Transverse colon (tissue), 4 donors: ENCODE measurements around the gene MBOAT2. TPM values are rescaled to one million over a fixed set of nuclear protein-coding genes. Genes with fewer than 3 reads are reported as not detected.
"Not testable (repeated sequence)": the region's sequence is repeated elsewhere in the genome, so short reads cannot be mapped to it uniquely, and the experiment has no call there.

ENCODE experiments used
- DNase-seq: peaks from one replicate; pipeline ENCODE4 v3.0.0-alpha.2; 2019
- H3K27ac ChIP-seq, 4 donors: fragments of 200-600 bp; sonication (generic); 2 replicates each; pipeline ENCODE4 v1.5.1; 2016 to 2018; ENCODE audit warnings: inconsistent platforms in 4 of 4
- H3K27me3 ChIP-seq: fragments of 200-600 bp; sonication (generic); 2 replicates; pipeline ENCODE4 v1.5.1; 2017; ENCODE audit warnings: inconsistent platforms
- H3K36me3 ChIP-seq, 4 donors: fragments of 200-600 bp; sonication (generic); 2 replicates each; pipeline ENCODE4 v1.5.1; 2017 to 2019; ENCODE audit warnings: inconsistent platforms in 4 of 4
- H3K4me1 ChIP-seq, 4 donors: fragments of 200-600 bp; sonication (generic); 2 replicates each; pipeline ENCODE4 v1.5.1; 2017 to 2020; ENCODE audit warnings: inconsistent platforms in 4 of 4
- H3K4me3 ChIP-seq, 4 donors: fragments of 200-600 bp; sonication (generic); 1 replicate in 1 of 4; 2 replicates in 3 of 4; pipeline versions ENCODE4 v1.5.1 to v1.6.1; 2017 to 2019; ENCODE audit warnings: inconsistent platforms in 4 of 4
- H3K9me3 ChIP-seq, 2 donors: fragments of 200-600 bp; sonication (generic); 2 replicates each; pipeline ENCODE4 v1.5.1; 2017 to 2019; ENCODE audit warnings: inconsistent platforms in 2 of 2
- CTCF ChIP-seq, 5 experiments: fragments of 200-600 bp in 3 of 5; fragments of 450-650 bp in 2 of 5; sonication (generic) in 3 of 5; IDR thresholded peaks; 1 replicate in 2 of 5; 2 replicates in 3 of 5; pipeline ENCODE4 v1.5.1; 2016 to 2017; ENCODE audit warnings: antibody characterized with exemption in 5 of 5, inconsistent platforms in 3 of 5, mild to moderate bottlenecking in 2 of 5, moderate library complexity in 1 of 5
- EP300 ChIP-seq: sonication (generic); formaldehyde crosslinking; IDR thresholded peaks from one replicate; pipeline ENCODE4 v1.6.1; 2017; ENCODE audit warnings: antibody characterized with exemption, low read depth
- POLR2A ChIP-seq: fragments of 450-650 bp; IDR thresholded peaks from one replicate; pipeline ENCODE4 v1.6.1; 2016; ENCODE audit warnings: antibody characterized with exemption, mild to moderate bottlenecking, moderate library complexity
- POLR2AphosphoS5 ChIP-seq, 3 donors: sonication (generic); formaldehyde crosslinking; IDR thresholded peaks; one replicate each; pipeline ENCODE4 v1.6.1; 2016; ENCODE audit warnings: antibody characterized with exemption in 3 of 3
- WGBS, 2 donors: methylation state at CpG; one replicate each; pipeline ENCODE4 v1.1.5; 2018; ENCODE audit warnings: low coverage in 1 of 2; 5-methylcytosine and 5-hydroxymethylcytosine counted together
- in situ Hi-C, 4 donors: fragments of 200-750 bp; cut with MboI; loops; one replicate each; pipeline versions ENCODE4 v1.15.0 to v1.15.1; 2017; ENCODE audit warnings: low sequenced_read_pairs in 3 of 4, low pct_ligation_motif_present in 1 of 4, low pct_unique_long_range_greater_than_20kb in 1 of 4
- intact Hi-C: fragments of 100-400 bp; cut with DNase I; formaldehyde crosslinking; loops from one replicate; pipeline ENCODE4 v1.15.1; 2023; ENCODE audit warnings: low total_unique reads
- total RNA-seq, 4 donors: library from RNA; depleted of rRNA; stranded (reverse); fragments of >200 nt; gene quantifications; one replicate each; pipeline ENCODE4 v1.1.0, GENCODE V29; 2016

MBOAT2 gene
- total RNA-seq, 4 donors from 2014 or later = 10.0 to 132 (median 89.2) TPM

- H3K36me3 ChIP-seq, H3K9me3 ChIP-seq, H3K27ac ChIP-seq, in situ Hi-C loops, H3K27me3 ChIP-seq, intact Hi-C loops, H3K4me3 ChIP-seq, DNase-seq: not testable (repeated sequence)
- peaks cover 0 to 18% (median 10%) of the 10 kb centered on the region in 4 donors for H3K4me1 ChIP-seq
- 55 to 67% methylated on average over 1 of the region's 1 CpG for WGBS, 2 donors
These were observed 106.3 kb downstream of the MBOAT2 start for GRCh38 chr2:8897206-8897605.

GRCh38 chr2:8896671-8897070 is 106.8 kb downstream of the MBOAT2 start:
- H3K9me3 ChIP-seq, H3K4me3 ChIP-seq, H3K36me3 ChIP-seq, DNase-seq, H3K27ac ChIP-seq, H3K27me3 ChIP-seq, in situ Hi-C loops, intact Hi-C loops: not testable (repeated sequence)
- peaks cover 0 to 18% (median 10%) of the 10 kb centered on the region in 4 donors for H3K4me1 ChIP-seq
- WGBS, 2 donors = 79 to 83% methylated on average over 4 to 5 of the region's 5 CpGs

- 95 to 97% methylated on average over 9 to 13 of the region's 13 CpGs for WGBS, 2 donors
- Histone ChIP-seq H3K27ac (peak overlapping the region in 1 of 4 donors; percentile 40), H3K4me1 (peaks cover 0 to 18% (median 10%) of the 10 kb centered on the region in 4 donors)
- intact Hi-C loops, H3K27me3 ChIP-seq, in situ Hi-C loops, H3K9me3 ChIP-seq, H3K36me3 ChIP-seq, H3K4me3 ChIP-seq, DNase-seq: not testable (repeated sequence)
These were observed 108.2 kb downstream of the MBOAT2 start for GRCh38 chr2:8895087-8895912.

GRCh38 chr2:8893978-8894820 is 109.3 kb downstream of the MBOAT2 start:
- H3K4me3 ChIP-seq = no peak overlapping the region
- peaks cover 0 to 5% of the 10 kb centered on the region in 2 donors for H3K9me3 ChIP-seq
- in situ Hi-C loops = no loop called here
- peak overlapping the region in 2 of 4 donors; percentile 40 to 56 for H3K27ac ChIP-seq
- H3K4me1 ChIP-seq = peaks cover 0 to 18% (median 10%) of the 10 kb centered on the region in 4 donors
- intact Hi-C loops = no loop called here
- H3K36me3 ChIP-seq = no peaks in the 10 kb centered on the region
- TF ChIP-seq POLR2A (no peak), POLR2AphosphoS5 (IDR thresholded peaks at IDR 0.05) (no peak), EP300 (no peak), CTCF (IDR thresholded peaks at IDR 0.05) (no peak)
- H3K27me3 ChIP-seq = no peaks in the 10 kb centered on the region
- no peak for DNase-seq
- 78 to 82% methylated on average over 3 to 19 of the region's 19 CpGs for WGBS, 2 donors

GRCh38 chr2:8893474-8893873 is 110.0 kb downstream of the MBOAT2 start:
- Histone ChIP-seq H3K9me3 (peaks cover 0 to 5% of the 10 kb centered on the region in 2 donors), H3K4me3 (no peak overlapping the region), H3K36me3 (no peaks in the 10 kb centered on the region), H3K4me1 (peaks cover 0 to 18% (median 10%) of the 10 kb centered on the region in 4 donors), H3K27ac (peak overlapping the region in 2 of 4 donors; percentile 40 to 56), H3K27me3 (no peaks in the 10 kb centered on the region)
- TF ChIP-seq POLR2AphosphoS5 (IDR thresholded peaks at IDR 0.05) = no peak
- TF ChIP-seq POLR2A = no peak
- no peak for TF ChIP-seq CTCF (IDR thresholded peaks at IDR 0.05)
- TF ChIP-seq EP300 = no peak
- no peak for DNase-seq
- in situ Hi-C loops = no loop called here
- WGBS, 2 donors = 53 to 63% methylated on average over 1 of the region's 1 CpG
- intact Hi-C loops = no loop called here
